Glutamatergic neuron (in vitro differentiated cells): Measurements from ENCODE around the gene CCL28. TPM values are rescaled to one million over a fixed set of nuclear protein-coding genes. Genes with fewer than 3 reads are reported as not detected.
A peak's percentile ranks its signal among the peaks of the same experiment; 100 is the strongest.

Source experiments
- DNase-seq: peaks from one replicate; pipeline ENCODE4 v3.0.0; 2022
- H3K27ac Mint-ChIP-seq: one replicate; pipeline ENCODE4 v1.8.0; 2020; ENCODE audit warnings: mild to moderate bottlenecking, mixed read lengths, inconsistent platforms; ENCODE audit not compliant: unreplicated experiment
- H3K27me3 Mint-ChIP-seq: one replicate; pipeline ENCODE4 v1.8.0; 2020; ENCODE audit warnings: mild to moderate bottlenecking, moderate library complexity, mixed read lengths, inconsistent platforms; ENCODE audit not compliant: unreplicated experiment
- H3K36me3 Mint-ChIP-seq: one replicate; pipeline ENCODE4 v1.8.0; 2020; ENCODE audit warnings: mild to moderate bottlenecking, mixed read lengths, inconsistent platforms; ENCODE audit not compliant: unreplicated experiment
- H3K4me1 Mint-ChIP-seq: one replicate; pipeline ENCODE4 v1.8.0; 2020; ENCODE audit warnings: mild to moderate bottlenecking, low read depth, mixed read lengths, inconsistent platforms; ENCODE audit not compliant: unreplicated experiment
- H3K4me3 Mint-ChIP-seq: one replicate; pipeline ENCODE4 v1.8.0; 2020; ENCODE audit warnings: mild to moderate bottlenecking, mixed read lengths, inconsistent platforms; ENCODE audit not compliant: unreplicated experiment
- H3K9me3 Mint-ChIP-seq: one replicate; pipeline ENCODE4 v1.8.0; 2020; ENCODE audit warnings: mild to moderate bottlenecking, moderate library complexity, mixed read lengths, inconsistent platforms; ENCODE audit not compliant: unreplicated experiment
- total RNA-seq: library from RNA; stranded (reverse); fragmentation: NEBNext Ultra II Directional; extraction: Animal tissue kit (Norgen Biotek cat#: 25700); gene quantifications from one replicate; pipeline ENCODE4 v1.2.1, GENCODE V29; 2021; ENCODE audit not compliant: unreplicated experiment
- TF ChIP-seq, protein P1 (sequence below): fragments of 200-600 bp; sonication (generic); IDR thresholded peaks from one replicate; pipeline ENCODE4 v1.5.0; 2021; ENCODE audit not compliant: partially characterized antibody, unreplicated experiment

The CCL28 gene
- total RNA-seq, 1 donor from 2014 or later: 1.1 TPM

DNA sequence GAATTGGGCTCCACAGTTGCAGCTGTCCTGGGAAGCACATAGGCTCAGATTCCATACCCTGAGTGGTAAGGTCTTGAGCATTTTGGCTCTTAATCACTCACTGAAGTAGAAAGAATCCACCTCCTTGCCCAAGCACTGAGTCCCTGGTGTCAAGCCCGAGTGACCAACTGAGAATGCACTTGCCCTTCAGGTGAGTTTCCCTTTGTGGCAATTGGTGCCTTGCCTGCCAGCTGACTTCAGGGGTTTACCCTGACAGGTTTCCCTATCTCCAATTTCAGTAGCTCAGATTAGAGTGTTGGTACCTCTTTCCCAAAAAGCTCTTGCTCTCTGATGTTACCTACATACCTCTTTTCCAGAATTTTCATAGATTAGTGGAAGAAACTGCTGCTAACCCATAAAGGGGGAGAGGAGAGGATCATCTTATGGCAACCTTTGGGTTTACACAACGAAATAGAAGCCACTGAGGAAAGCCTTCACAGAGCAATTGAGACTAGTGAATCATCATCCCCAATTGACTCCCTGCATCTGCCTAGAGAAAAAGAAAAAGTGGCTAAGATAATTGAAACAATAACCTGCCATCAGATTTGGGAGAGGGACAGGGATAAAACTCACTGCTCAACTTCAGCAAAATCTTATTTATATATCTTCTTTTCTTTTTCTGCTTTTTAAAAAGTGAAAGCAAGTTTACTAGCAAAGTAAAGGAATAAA lies 48.6 kb downstream of the CCL28 start:
- H3K36me3 Mint-ChIP-seq: peaks cover 20% of the 10 kb centered on the region
- DNase-seq: no peak
- H3K4me3 Mint-ChIP-seq: no peak overlapping the region
- peaks cover 2% of the 10 kb centered on the region for H3K9me3 Mint-ChIP-seq
- no peak overlapping the region for H3K27ac Mint-ChIP-seq
- peaks cover 2% of the 10 kb centered on the region for H3K27me3 Mint-ChIP-seq
- TF ChIP-seq, protein P1, sequence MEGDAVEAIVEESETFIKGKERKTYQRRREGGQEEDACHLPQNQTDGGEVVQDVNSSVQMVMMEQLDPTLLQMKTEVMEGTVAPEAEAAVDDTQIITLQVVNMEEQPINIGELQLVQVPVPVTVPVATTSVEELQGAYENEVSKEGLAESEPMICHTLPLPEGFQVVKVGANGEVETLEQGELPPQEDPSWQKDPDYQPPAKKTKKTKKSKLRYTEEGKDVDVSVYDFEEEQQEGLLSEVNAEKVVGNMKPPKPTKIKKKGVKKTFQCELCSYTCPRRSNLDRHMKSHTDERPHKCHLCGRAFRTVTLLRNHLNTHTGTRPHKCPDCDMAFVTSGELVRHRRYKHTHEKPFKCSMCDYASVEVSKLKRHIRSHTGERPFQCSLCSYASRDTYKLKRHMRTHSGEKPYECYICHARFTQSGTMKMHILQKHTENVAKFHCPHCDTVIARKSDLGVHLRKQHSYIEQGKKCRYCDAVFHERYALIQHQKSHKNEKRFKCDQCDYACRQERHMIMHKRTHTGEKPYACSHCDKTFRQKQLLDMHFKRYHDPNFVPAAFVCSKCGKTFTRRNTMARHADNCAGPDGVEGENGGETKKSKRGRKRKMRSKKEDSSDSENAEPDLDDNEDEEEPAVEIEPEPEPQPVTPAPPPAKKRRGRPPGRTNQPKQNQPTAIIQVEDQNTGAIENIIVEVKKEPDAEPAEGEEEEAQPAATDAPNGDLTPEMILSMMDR: no peak
- H3K4me1 Mint-ChIP-seq: no peaks in the 10 kb centered on the region

DNA sequence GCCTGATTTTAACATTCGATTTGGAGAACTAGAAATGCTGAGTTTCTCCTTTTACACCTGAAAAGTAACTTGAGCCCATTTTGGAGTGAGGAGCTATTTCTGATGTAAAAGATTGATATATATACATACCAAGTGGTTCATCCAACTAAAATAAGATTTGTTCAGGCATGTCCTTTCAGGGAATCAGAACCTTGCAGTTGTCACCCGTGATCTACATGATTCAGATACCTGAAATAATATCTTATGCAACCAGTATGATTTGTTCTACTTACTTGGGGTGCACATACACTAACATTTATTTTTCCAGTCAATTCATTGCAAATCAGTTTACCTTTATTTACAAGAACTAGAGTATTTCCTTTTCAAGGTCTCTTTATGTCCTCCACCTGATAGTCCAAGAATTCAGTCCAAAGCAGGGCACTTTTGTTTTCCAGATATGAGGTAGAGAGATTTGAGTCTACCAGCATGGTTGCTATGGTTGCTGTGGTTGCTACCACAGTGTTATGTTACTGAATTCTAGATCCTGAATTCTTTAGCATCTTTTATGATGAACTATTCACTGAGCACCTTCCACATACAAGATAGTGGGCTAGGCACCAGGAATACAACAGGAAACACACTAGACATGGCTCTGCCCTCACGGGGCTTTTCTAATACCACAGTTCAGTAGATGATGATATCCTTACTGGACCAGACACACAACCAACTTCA lies 49.3 kb downstream of the CCL28 start:
- peaks cover 3% of the 10 kb centered on the region for H3K27me3 Mint-ChIP-seq
- peaks cover 6% of the 10 kb centered on the region for H3K9me3 Mint-ChIP-seq
- no peak overlapping the region for H3K4me3 Mint-ChIP-seq

DNA sequence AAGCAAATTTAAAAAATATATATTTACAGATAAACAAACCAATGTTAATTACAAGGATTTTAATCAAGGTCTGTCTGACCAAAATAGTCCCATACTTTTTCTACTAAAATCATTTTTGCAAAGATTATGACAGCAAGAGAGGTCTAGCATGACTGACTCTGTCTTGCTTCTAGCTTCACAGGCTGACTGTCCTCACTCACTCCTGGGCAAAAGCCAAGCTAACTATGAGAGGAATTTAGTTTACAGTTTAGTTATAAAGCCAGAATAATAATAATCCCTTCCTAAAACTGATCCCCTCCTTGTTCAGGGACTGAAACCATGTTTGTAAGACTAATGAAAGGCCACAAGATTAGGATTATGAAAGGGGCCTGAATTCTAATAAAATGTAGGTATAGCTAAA lies 53.5 kb downstream of the CCL28 start:
- DNase-seq: no peak
- Mint-ChIP-seq H3K4me1 (peaks cover 14% of the 10 kb centered on the region), H3K4me3 (no peak overlapping the region), H3K27me3 (peaks cover 5% of the 10 kb centered on the region), H3K27ac (peak overlapping the region; percentile 28), H3K36me3 (peaks cover 13% of the 10 kb centered on the region), H3K9me3 (peaks cover 9% of the 10 kb centered on the region)
- TF ChIP-seq, protein P1: no peak

More for the DNA sequence above, 49.3 kb downstream of the CCL28 start:
- TF ChIP-seq, protein P1: no peak
- H3K27ac Mint-ChIP-seq: no peak overlapping the region
- DNase-seq: no peak
- peaks cover 5% of the 10 kb centered on the region for H3K4me1 Mint-ChIP-seq
- peaks cover 20% of the 10 kb centered on the region for H3K36me3 Mint-ChIP-seq

DNA sequence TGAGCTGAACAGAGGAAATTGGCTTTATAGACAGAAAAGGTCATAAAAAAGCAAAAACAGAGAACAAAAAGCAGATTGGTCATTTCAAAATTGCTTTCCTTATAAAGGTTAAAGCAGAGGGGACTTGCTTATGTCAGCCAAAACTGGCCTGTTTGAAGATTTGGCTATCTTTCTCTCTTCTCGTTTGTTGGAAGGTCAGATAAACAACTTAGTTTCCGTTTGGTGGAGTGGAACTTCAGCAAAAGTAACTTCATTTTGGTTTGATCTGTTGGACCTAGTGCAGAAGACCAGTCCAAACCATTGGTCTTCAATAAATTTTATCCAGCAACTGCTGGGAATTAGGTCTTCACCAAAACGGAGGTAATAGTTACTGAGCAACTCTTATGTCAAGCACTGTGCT lies 53.9 kb downstream of the CCL28 start:
- DNase-seq: no peak
- TF ChIP-seq, protein P1: no peak
- H3K27ac Mint-ChIP-seq: peak overlapping the region; percentile 86
- H3K27me3 Mint-ChIP-seq: peaks cover 5% of the 10 kb centered on the region
- peaks cover 14% of the 10 kb centered on the region for H3K4me1 Mint-ChIP-seq
- H3K4me3 Mint-ChIP-seq: no peak overlapping the region
- peaks cover 9% of the 10 kb centered on the region for H3K9me3 Mint-ChIP-seq
- H3K36me3 Mint-ChIP-seq: peaks cover 13% of the 10 kb centered on the region

DNA sequence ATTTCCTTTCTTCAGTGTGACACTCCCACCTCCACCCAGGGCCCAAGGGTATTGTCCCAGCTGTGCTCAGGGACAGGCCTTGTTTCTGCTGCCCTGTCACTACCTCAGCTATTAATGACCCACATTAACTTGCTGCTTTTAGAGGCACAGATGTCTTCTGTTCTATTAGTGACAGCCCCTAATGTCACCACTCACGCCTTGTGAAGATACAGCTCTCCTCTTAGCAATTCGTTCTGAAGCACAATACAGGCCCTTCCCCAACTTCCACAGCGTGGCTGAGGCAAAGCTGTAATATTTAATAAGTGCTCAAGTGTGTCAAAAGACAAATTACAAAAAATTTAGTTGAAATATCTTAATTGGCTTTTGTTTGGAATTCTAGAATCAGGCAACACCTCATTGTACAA lies 54.3 kb downstream of the CCL28 start:
- Mint-ChIP-seq H3K4me1 (peaks cover 14% of the 10 kb centered on the region), H3K9me3 (peaks cover 9% of the 10 kb centered on the region), H3K27ac (peak overlapping the region; percentile 86), H3K4me3 (peak overlapping the region; percentile 44), H3K36me3 (peaks cover 13% of the 10 kb centered on the region), H3K27me3 (peaks cover 5% of the 10 kb centered on the region)
- TF ChIP-seq, protein P1: no peak
- peak; percentile 63 for DNase-seq
